ENCODE measurements around the gene ANXA11.

Gene ANXA11

GRCh38 chr10:80187465-80188409 is 17.6 kb downstream of the ANXA11 start:
- TF ChIP-seq REST (IDR thresholded peaks at IDR 0.05; ENCODE audit: insufficient read depth in 1 of 2, low read depth in 2 of 2, low read length in 2 of 2) (no peak), FOXP2 (optimal IDR thresholded peaks at IDR 0.05; ENCODE audit: borderline replicate concordance, extremely low read depth, extremely low read length, insufficient read depth) (no peak), POLR2AphosphoS5 (IDR thresholded peaks at IDR 0.05; ENCODE audit: low read depth, low read length) (no peak), SIN3A (IDR thresholded peaks at IDR 0.05; ENCODE audit: borderline replicate concordance, insufficient read depth, low read length) (no peak), TAF1 (IDR thresholded peaks at IDR 0.05; ENCODE audit: borderline replicate concordance, insufficient read depth, low read length) (no peak)

GRCh38 chr10:80187060-80187459 is 18.3 kb downstream of the ANXA11 start:
- TF ChIP-seq POLR2AphosphoS5 (IDR thresholded peaks at IDR 0.05; ENCODE audit: low read depth, low read length) (no peak), SIN3A (IDR thresholded peaks at IDR 0.05; ENCODE audit: borderline replicate concordance, insufficient read depth, low read length) (no peak), REST (IDR thresholded peaks at IDR 0.05; ENCODE audit: insufficient read depth in 1 of 2, low read depth in 2 of 2, low read length in 2 of 2) (no peak), TAF1 (IDR thresholded peaks at IDR 0.05; ENCODE audit: borderline replicate concordance, insufficient read depth, low read length) (no peak), FOXP2 (optimal IDR thresholded peaks at IDR 0.05; ENCODE audit: borderline replicate concordance, extremely low read depth, extremely low read length, insufficient read depth) (no peak)

- TF ChIP-seq FOXP2 (optimal IDR thresholded peaks at IDR 0.05; ENCODE audit: borderline replicate concordance, extremely low read depth, extremely low read length, insufficient read depth) (no peak), POLR2AphosphoS5 (IDR thresholded peaks at IDR 0.05; ENCODE audit: low read depth, low read length) (no peak), SIN3A (IDR thresholded peaks at IDR 0.05; ENCODE audit: borderline replicate concordance, insufficient read depth, low read length) (no peak), REST (IDR thresholded peaks at IDR 0.05; ENCODE audit: insufficient read depth in 1 of 2, low read depth in 2 of 2, low read length in 2 of 2) (no peak), TAF1 (IDR thresholded peaks at IDR 0.05; ENCODE audit: borderline replicate concordance, insufficient read depth, low read length) (no peak)
Measured at GRCh38 chr10:80186364-80187012, 18.8 kb downstream of the ANXA11 start.

- no peak for TF ChIP-seq TAF1 (IDR thresholded peaks at IDR 0.05; ENCODE audit: borderline replicate concordance, insufficient read depth, low read length)
- TF ChIP-seq REST (IDR thresholded peaks at IDR 0.05; ENCODE audit: insufficient read depth in 1 of 2, low read depth in 2 of 2, low read length in 2 of 2): no peak
- TF ChIP-seq POLR2AphosphoS5 (IDR thresholded peaks at IDR 0.05; ENCODE audit: low read depth, low read length): no peak
- no peak for TF ChIP-seq SIN3A (IDR thresholded peaks at IDR 0.05; ENCODE audit: borderline replicate concordance, insufficient read depth, low read length)
- no peak for TF ChIP-seq FOXP2 (optimal IDR thresholded peaks at IDR 0.05; ENCODE audit: borderline replicate concordance, extremely low read depth, extremely low read length, insufficient read depth)
Measured at GRCh38 chr10:80185578-80186299, 19.6 kb downstream of the ANXA11 start.

Measured in PFSK-1 (cell line).